KOPT-K1 (cell line): Measurements from ENCODE around the gene C7orf25.
"Not testable (repeated sequence)": the region's sequence is repeated elsewhere in the genome, so short reads cannot be mapped to it uniquely, and the experiment has no call there.

Experiments used
- H3K27ac ChIP-seq: fragments of 200-600 bp; sonication (generic); 2 replicates; pipeline ENCODE4 v1.5.1; 2016; ENCODE audit warnings: antibody characterized with exemption, mild to moderate bottlenecking, low read depth, low read length; ENCODE audit not compliant: poor library complexity, severe bottlenecking
- H3K36me3 ChIP-seq: fragments of 200-600 bp; sonication (generic); 2 replicates; pipeline ENCODE4 v1.5.1; 2017; ENCODE audit warnings: antibody characterized with exemption, mild to moderate bottlenecking, low read length, moderate library complexity; ENCODE audit not compliant: insufficient read depth
- H3K9me3 ChIP-seq: fragments of 200-600 bp; sonication (generic); 2 replicates; pipeline ENCODE4 v1.5.1; 2017; ENCODE audit warnings: antibody characterized with exemption, low read length, mild to moderate bottlenecking; ENCODE audit not compliant: insufficient read depth, poor library complexity, severe bottlenecking

Gene C7orf25

GRCh38 chr7:42913591-42913990 lies 1.7 kb upstream of the C7orf25 start:
- Histone ChIP-seq H3K27ac (peak overlapping the region; percentile 78), H3K36me3 (peaks cover 46% of the 10 kb centered on the region), H3K9me3 (no peaks in the 10 kb centered on the region)

GRCh38 chr7:42910306-42910705 lies 1.6 kb downstream of the C7orf25 start:
- H3K9me3 ChIP-seq = no peaks in the 10 kb centered on the region
- H3K27ac ChIP-seq = no peak overlapping the region
- H3K36me3 ChIP-seq = peaks cover 13% of the 10 kb centered on the region

GRCh38 chr7:42907316-42907715 lies 4.6 kb downstream of the C7orf25 start:
- no peak overlapping the region for H3K27ac ChIP-seq
- no peaks in the 10 kb centered on the region for H3K9me3 ChIP-seq
- no peaks in the 10 kb centered on the region for H3K36me3 ChIP-seq

- no peaks in the 10 kb centered on the region for H3K36me3 ChIP-seq
- H3K27ac ChIP-seq = no peak overlapping the region
- H3K9me3 ChIP-seq = no peaks in the 10 kb centered on the region
Measured at GRCh38 chr7:42906181-42906580, 5.7 kb downstream of the C7orf25 start.

- Histone ChIP-seq H3K36me3 (no peaks in the 10 kb centered on the region), H3K9me3 (no peaks in the 10 kb centered on the region), H3K27ac (no peak overlapping the region)
Measured at GRCh38 chr7:42902331-42902730, 9.5 kb downstream of the C7orf25 start.

GRCh38 chr7:42900842-42901241 lies 11.0 kb downstream of the C7orf25 start:
- Histone ChIP-seq H3K36me3 (no peaks in the 10 kb centered on the region), H3K27ac (no peak overlapping the region), H3K9me3 (no peaks in the 10 kb centered on the region)

GRCh38 chr7:42893346-42894240 lies 18.3 kb downstream of the C7orf25 start:
- H3K27ac ChIP-seq = no peak overlapping the region
- no peaks in the 10 kb centered on the region for H3K9me3 ChIP-seq
- H3K36me3 ChIP-seq = no peaks in the 10 kb centered on the region

GRCh38 chr7:42886893-42887505 lies 24.9 kb downstream of the C7orf25 start:
- Histone ChIP-seq H3K9me3 (no peaks in the 10 kb centered on the region), H3K27ac (no peak overlapping the region), H3K36me3 (no peaks in the 10 kb centered on the region)

- Histone ChIP-seq H3K27ac (no peak overlapping the region), H3K36me3 (no peaks in the 10 kb centered on the region), H3K9me3 (no peaks in the 10 kb centered on the region)
Measured at GRCh38 chr7:42886129-42886528, 25.7 kb downstream of the C7orf25 start.

GRCh38 chr7:42885183-42885582 lies 26.7 kb downstream of the C7orf25 start:
- not testable (repeated sequence) for H3K27ac ChIP-seq, H3K36me3 ChIP-seq, H3K9me3 ChIP-seq

- Histone ChIP-seq H3K36me3 (no peaks in the 10 kb centered on the region), H3K9me3 (no peaks in the 10 kb centered on the region), H3K27ac (no peak overlapping the region)
Measured at GRCh38 chr7:42883950-42884349, 27.9 kb downstream of the C7orf25 start.

GRCh38 chr7:42880392-42880791 lies 31.5 kb downstream of the C7orf25 start:
- Histone ChIP-seq H3K27ac (no peak overlapping the region), H3K36me3 (no peaks in the 10 kb centered on the region), H3K9me3 (no peaks in the 10 kb centered on the region)

- Histone ChIP-seq H3K36me3 (no peaks in the 10 kb centered on the region), H3K9me3 (no peaks in the 10 kb centered on the region), H3K27ac (no peak overlapping the region)
Measured at GRCh38 chr7:42878303-42878702, 33.6 kb downstream of the C7orf25 start.

- Histone ChIP-seq H3K36me3 (no peaks in the 10 kb centered on the region), H3K9me3 (no peaks in the 10 kb centered on the region), H3K27ac (no peak overlapping the region)
Measured at GRCh38 chr7:42877862-42878261, 34.0 kb downstream of the C7orf25 start.

- H3K9me3 ChIP-seq = no peaks in the 10 kb centered on the region
- no peak overlapping the region for H3K27ac ChIP-seq
- H3K36me3 ChIP-seq = no peaks in the 10 kb centered on the region
Measured at GRCh38 chr7:42876182-42877068, 35.4 kb downstream of the C7orf25 start.
